HepG2 (cell line): Measurements from ENCODE around the gene EXOC3L4. TPM values are rescaled to one million over a fixed set of nuclear protein-coding genes. Genes with fewer than 3 reads are reported as not detected.

ENCODE experiments used
- AHDC1 ChIP-seq: sonication (generic); formaldehyde crosslinking; IDR thresholded peaks from 2 replicates; pipeline ENCODE4 v1.5.1; 2020; ENCODE audit warnings: mild to moderate bottlenecking, missing genetic modification reagents, borderline replicate concordance
- ATF5 ChIP-seq: sonication (generic); formaldehyde crosslinking; IDR thresholded peaks from 2 replicates; pipeline ENCODE4 v1.4.0; 2020; ENCODE audit warnings: mild to moderate bottlenecking, low read depth, missing genetic modification reagents
- CBX5 ChIP-seq: sonication (generic); formaldehyde crosslinking; IDR thresholded peaks from 2 replicates; pipeline ENCODE4 v1.4.0; 2020; ENCODE audit warnings: missing genetic modification reagents, borderline replicate concordance
- CEBPB ChIP-seq: IDR thresholded peaks from 2 replicates; pipeline ENCODE4 v1.6.1; 2011; ENCODE audit warnings: low read depth, low read length, improper control_type of control experiment, borderline replicate concordance
- CEBPZ ChIP-seq: IDR thresholded peaks from 2 replicates; pipeline ENCODE4 v1.6.1; 2012; ENCODE audit warnings: low read length, improper control_type of control experiment
- CERS6 ChIP-seq: sonication (generic); formaldehyde crosslinking; IDR thresholded peaks from 2 replicates; pipeline ENCODE4 v1.5.0; 2020; ENCODE audit warnings: missing genetic modification reagents
- KAT8 ChIP-seq: IDR thresholded peaks from 2 replicates; pipeline ENCODE4 v1.6.1; 2016; ENCODE audit warnings: missing genetic modification reagents, missing compliant biosample characterization
- KDM6A ChIP-seq: IDR thresholded peaks from 2 replicates; pipeline ENCODE4 v1.6.1; 2016; ENCODE audit warnings: low read depth
- KLF9 ChIP-seq: IDR thresholded peaks from 2 replicates; pipeline ENCODE4 v1.6.1; 2016; ENCODE audit warnings: low read depth
- NCOR1 ChIP-seq: fragments of 200-600 bp; sonication (generic); IDR thresholded peaks from 2 replicates; pipeline ENCODE4 v1.7.0; 2017; ENCODE audit warnings: antibody characterized with exemption, low read length, borderline replicate concordance
- NPAS2 ChIP-seq: sonication (generic); formaldehyde crosslinking; IDR thresholded peaks from 2 replicates; pipeline ENCODE4 v1.8.0; 2022; ENCODE audit warnings: mild to moderate bottlenecking, missing genetic modification reagents, borderline replicate concordance
- RAD21 ChIP-seq: fragments of 450-650 bp; formaldehyde crosslinking; IDR thresholded peaks from 2 replicates; pipeline ENCODE4 v1.5.0; 2020; ENCODE audit warnings: mild to moderate bottlenecking
- STAG1 ChIP-seq: sonication (generic); formaldehyde crosslinking; IDR thresholded peaks from 2 replicates; pipeline ENCODE4 v1.4.0; 2020; ENCODE audit warnings: missing genetic modification reagents
- ZNF326 ChIP-seq: sonication (generic); formaldehyde crosslinking; IDR thresholded peaks from 2 replicates; pipeline ENCODE4 v1.4.0; 2020; ENCODE audit warnings: missing genetic modification reagents, borderline replicate concordance
- ZNF484 ChIP-seq: sonication (generic); formaldehyde crosslinking; IDR thresholded peaks from 2 replicates; pipeline ENCODE4 v1.5.1; 2020; ENCODE audit warnings: mild to moderate bottlenecking, low read depth, missing genetic modification reagents, borderline replicate concordance
- ZNF629 ChIP-seq: sonication (generic); formaldehyde crosslinking; conservative IDR thresholded peaks from 2 replicates; pipeline ENCODE4 v1.5.0; 2020; ENCODE audit warnings: missing genetic modification reagents
- ZNF747 ChIP-seq: sonication (generic); formaldehyde crosslinking; IDR thresholded peaks from 2 replicates; pipeline ENCODE4 v1.8.1; 2023; ENCODE audit warnings: missing genetic modification reagents, mild to moderate bottlenecking, borderline replicate concordance
- ZNF891 ChIP-seq: sonication (generic); formaldehyde crosslinking; IDR thresholded peaks from 2 replicates; pipeline ENCODE4 v1.5.0; 2020; ENCODE audit warnings: mild to moderate bottlenecking, missing genetic modification reagents
- polyA plus RNA-seq, 8 experiments: library from polyadenylated mRNA; depleted of rRNA in 3 of 8; stranded (reverse) in 7 of 8; unstranded in 1 of 8; fragments of >200 nt; fragmentation: Illumina TruSeq in 4 of 8; extraction: Trizol in 4 of 8; gene quantifications; 2 replicates each; pipeline versions ENCODE4 v1.2.1 to v1.2.3, GENCODE V29; 2011 to 2016; ENCODE audit warnings: low read depth in 4 of 8, missing spikeins in 1 of 8, mixed read lengths in 1 of 8; ENCODE audit not compliant: insufficient read depth in 1 of 8
- total RNA-seq, 5 experiments: library from RNA; depleted of rRNA; stranded (reverse); fragments of >200 nt; fragmentation: Illumina TruSeq; extraction: Trizol; gene quantifications; 2 replicates each; pipeline ENCODE4 v1.2.3, GENCODE V29; 2016; ENCODE audit warnings: low read depth in 1 of 5

EXOC3L4 gene
- total and polyA plus RNA-seq, 2 of the 13 experiments (the other 11 are each of a cell fraction or from before 2014, with no cell fraction given): 11.8 to 27.0 TPM

DNA sequence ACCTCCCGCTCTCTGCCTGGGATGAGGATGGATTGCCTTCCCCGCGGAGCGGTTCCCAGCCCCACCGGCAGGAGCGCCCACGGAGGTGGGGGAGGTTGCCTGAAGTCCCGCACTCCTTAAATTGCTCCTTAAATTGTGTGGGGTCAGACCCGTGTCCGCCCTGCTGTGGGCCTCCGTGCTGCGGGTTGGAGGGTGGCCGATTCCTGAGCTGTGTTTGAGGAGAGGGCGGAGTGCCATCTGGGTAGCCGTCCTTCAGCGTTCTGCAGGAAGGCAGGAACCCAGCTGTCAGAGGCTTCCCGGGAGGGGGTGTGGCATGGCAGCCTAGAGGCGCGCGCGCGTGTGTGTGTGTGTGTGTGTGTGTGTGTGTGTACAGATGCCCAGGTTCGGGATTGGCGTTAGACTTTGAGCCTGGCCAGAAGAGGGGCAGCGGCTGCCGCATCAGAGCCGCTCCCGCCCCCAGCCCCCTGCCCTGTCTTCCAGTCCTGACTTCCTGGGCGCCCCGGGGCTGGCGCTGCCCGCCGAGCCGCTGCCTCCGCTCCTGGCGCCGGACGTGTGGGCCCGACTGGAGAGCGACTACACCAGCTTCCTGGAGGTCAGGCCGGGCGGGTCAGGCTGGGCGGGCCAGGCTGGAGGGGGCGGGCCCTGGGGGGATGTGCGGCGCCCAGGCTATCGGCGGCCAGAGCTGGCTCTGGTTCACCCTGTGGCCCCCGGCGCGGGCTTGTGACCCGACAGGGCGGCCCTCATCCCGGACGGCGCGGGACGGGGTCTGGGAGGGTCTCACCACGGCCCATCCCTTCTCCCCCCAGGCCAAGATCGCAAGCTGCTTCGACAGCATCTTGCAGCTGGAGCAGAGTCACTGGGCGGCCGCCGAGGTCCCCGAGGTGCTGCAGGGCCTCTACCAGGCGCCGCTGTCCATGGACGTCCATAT is 9.2 kb downstream of the EXOC3L4 start (continued):
- TF ChIP-seq AHDC1 (CRISPR knock-in tag) (peak; percentile 58; the same call in 1 of the 2 replicates), KLF9 (CRISPR knock-in tag) (0 out of 2 replicates have a peak, but pooled peaks have one; percentile 67), ZNF747 (CRISPR knock-in tag) (no peak), CEBPZ (no peak), ZNF891 (CRISPR knock-in tag) (no peak), ZNF326 (CRISPR knock-in tag) (peak; percentile 68), ZNF484 (no peak), ATF5 (0 out of 2 replicates have a peak, but pooled peaks have one; percentile 27), CERS6 (CRISPR knock-in tag) (0 out of 2 replicates have a peak, but pooled peaks have one; percentile 21), CEBPB (no peak), KDM6A (CRISPR knock-in tag) (no peak), NCOR1 (peak; percentile 53; the same call in 1 of the 2 replicates), NPAS2 (CRISPR knock-in tag) (no peak), KAT8 (CRISPR knock-in tag) (no peak), STAG1 (CRISPR knock-in tag) (no peak; the same call in 1 of the 2 replicates), ZNF629 (CRISPR knock-in tag) (no peak; the same call in 1 of the 2 replicates), CBX5 (CRISPR knock-in tag) (no peak), RAD21 (CRISPR knock-in tag) (peak; percentile 36; the same call in 1 of the 2 replicates)
